ENCODE measurements around the gene LCN6.
A peak's percentile ranks its signal among the peaks of the same experiment; 100 is the strongest.

Gene LCN6

GRCh38 chr9:136694163-136694871 is 54.0 kb downstream of the LCN6 start:
- Mint-ChIP-seq H3K4me1 (peaks cover 12% of the 10 kb centered on the region), H3K27ac (no peak overlapping the region), H3K27me3 (ENCODE audit: low read depth) (peaks cover 25% of the 10 kb centered on the region), H3K36me3 (ENCODE audit: low read depth) (no peaks in the 10 kb centered on the region), H3K4me3 (no peak overlapping the region), H3K9me3 (no peaks in the 10 kb centered on the region)
- TF ChIP-seq CTCF (IDR thresholded peaks at IDR 0.05; ENCODE audit: unreplicated experiment in 3 of 3), result peak; percentile 49 to 68 (median 55)
